Vagina (tissue), 2 donors: Measurements from ENCODE around the gene ARPC5L. TPM values are rescaled to one million over a fixed set of nuclear protein-coding genes. Genes with fewer than 3 reads are reported as not detected.

ENCODE experiments used
- DNase-seq, 2 donors: peaks; one replicate each; pipeline ENCODE4 v3.0.0-alpha.2; 2017; ENCODE audit errors: extremely low spot score in 2 of 2
- H3K27ac ChIP-seq: fragments of 200-600 bp; sonication (generic); one replicate; pipeline ENCODE4 v1.5.1; 2019
- H3K27me3 ChIP-seq: fragments of 200-600 bp; sonication (generic); one replicate; pipeline ENCODE4 v1.5.1; 2019
- H3K36me3 ChIP-seq, 2 donors: fragments of 200-600 bp; sonication (generic); one replicate each; pipeline ENCODE4 v1.5.1; 2017 to 2019
- H3K4me1 ChIP-seq: fragments of 200-600 bp; sonication (generic); one replicate; pipeline ENCODE4 v1.5.1; 2019
- H3K4me3 ChIP-seq, 2 donors: fragments of 200-600 bp; sonication (generic); 1 replicate in 1 of 2; 2 replicates in 1 of 2; pipeline ENCODE4 v1.5.1; 2016 to 2019
- H3K9me3 ChIP-seq: fragments of 200-600 bp; sonication (generic); one replicate; pipeline ENCODE4 v1.5.1; 2019
- POLR2A ChIP-seq, 2 donors: fragments of 450-650 bp; IDR thresholded peaks; one replicate each; pipeline ENCODE4 v1.6.1; 2017; ENCODE audit warnings: antibody characterized with exemption in 2 of 2, mild to moderate bottlenecking in 2 of 2, moderate library complexity in 2 of 2
- POLR2AphosphoS5 ChIP-seq, 2 donors: sonication (generic); formaldehyde crosslinking; IDR thresholded peaks; one replicate each; pipeline ENCODE4 v1.9.0; 2017; ENCODE audit warnings: antibody characterized with exemption in 2 of 2, mild to moderate bottlenecking in 2 of 2, low read depth in 1 of 2; ENCODE audit not compliant: insufficient read depth in 1 of 2
- intact Hi-C: fragments of 100-400 bp; cut with DNase I; formaldehyde crosslinking; loops from one replicate; pipeline ENCODE4 v1.15.1; 2023
- total RNA-seq: library from RNA; depleted of rRNA; stranded (reverse); fragments of >200 nt; gene quantifications from one replicate; pipeline ENCODE4 v1.2.3, GENCODE V29; 2016
- TF ChIP-seq, protein P1 (sequence below), 3 experiments: fragments of 450-650 bp in 2 of 3; fragments of 200-600 bp in 1 of 3; sonication (generic) in 1 of 3; IDR thresholded peaks; one replicate each; pipeline ENCODE4 v1.5.1; 2017 to 2019; ENCODE audit warnings: antibody characterized with exemption in 3 of 3, mild to moderate bottlenecking in 2 of 3, moderate library complexity in 2 of 3

The ARPC5L gene
- total RNA-seq, 1 donor from 2014 or later: 28.5 TPM

DNA sequence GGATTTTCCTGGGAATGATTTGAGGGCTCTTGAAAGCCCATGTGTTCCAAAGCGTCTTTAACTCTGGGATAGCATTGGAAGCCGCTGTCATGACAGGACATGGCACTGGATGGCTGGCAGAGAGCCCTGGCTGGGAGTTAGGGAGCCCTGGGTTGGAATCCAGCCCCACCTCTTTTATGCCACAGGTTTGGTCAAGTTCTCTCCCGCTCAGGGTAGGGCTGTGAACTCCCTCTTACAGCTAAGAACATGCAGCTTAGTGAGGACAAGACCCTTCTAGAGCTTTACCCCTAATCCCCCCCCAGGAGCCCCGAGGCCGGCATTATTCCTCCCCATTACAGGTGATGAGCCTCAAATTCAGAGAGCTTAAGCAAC lies 47.8 kb upstream of the ARPC5L start:
- Histone ChIP-seq H3K9me3 (no peaks in the 10 kb centered on the region), H3K27ac (peak overlapping the region; percentile 75), H3K4me1 (peaks cover 53% of the 10 kb centered on the region), H3K4me3 (no peak overlapping the region), H3K27me3 (no peaks in the 10 kb centered on the region), H3K36me3 (no peaks in the 10 kb centered on the region)
- no peak for TF ChIP-seq POLR2A (IDR thresholded peaks at IDR 0.05)
- TF ChIP-seq, protein P1, sequence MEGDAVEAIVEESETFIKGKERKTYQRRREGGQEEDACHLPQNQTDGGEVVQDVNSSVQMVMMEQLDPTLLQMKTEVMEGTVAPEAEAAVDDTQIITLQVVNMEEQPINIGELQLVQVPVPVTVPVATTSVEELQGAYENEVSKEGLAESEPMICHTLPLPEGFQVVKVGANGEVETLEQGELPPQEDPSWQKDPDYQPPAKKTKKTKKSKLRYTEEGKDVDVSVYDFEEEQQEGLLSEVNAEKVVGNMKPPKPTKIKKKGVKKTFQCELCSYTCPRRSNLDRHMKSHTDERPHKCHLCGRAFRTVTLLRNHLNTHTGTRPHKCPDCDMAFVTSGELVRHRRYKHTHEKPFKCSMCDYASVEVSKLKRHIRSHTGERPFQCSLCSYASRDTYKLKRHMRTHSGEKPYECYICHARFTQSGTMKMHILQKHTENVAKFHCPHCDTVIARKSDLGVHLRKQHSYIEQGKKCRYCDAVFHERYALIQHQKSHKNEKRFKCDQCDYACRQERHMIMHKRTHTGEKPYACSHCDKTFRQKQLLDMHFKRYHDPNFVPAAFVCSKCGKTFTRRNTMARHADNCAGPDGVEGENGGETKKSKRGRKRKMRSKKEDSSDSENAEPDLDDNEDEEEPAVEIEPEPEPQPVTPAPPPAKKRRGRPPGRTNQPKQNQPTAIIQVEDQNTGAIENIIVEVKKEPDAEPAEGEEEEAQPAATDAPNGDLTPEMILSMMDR (IDR thresholded peaks at IDR 0.05): no peak
- no peak for TF ChIP-seq POLR2AphosphoS5 (IDR thresholded peaks at IDR 0.05; ENCODE audit: insufficient read depth in 1 of 2, low read depth in 1 of 2)
- no peak for DNase-seq
- intact Hi-C loops: no loop called here

DNA sequence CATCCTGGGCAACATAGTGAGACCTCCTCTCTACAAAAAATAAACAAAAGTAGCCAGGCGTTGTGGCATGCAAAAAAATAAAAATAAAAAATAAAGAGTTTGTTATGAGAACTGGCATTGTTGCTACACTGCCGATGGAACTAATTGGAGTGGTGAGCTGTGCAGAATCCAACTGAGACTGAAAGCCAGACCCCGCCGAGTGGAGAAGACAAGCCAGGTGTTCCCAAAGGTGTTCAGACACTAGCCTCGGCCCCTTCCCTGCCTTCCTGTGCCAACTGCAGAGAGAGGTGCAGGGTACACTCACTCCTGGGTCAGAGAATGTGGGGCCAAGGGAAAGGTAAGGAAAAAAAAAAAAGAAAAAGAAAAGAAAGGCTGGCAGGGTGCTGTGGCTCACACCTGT lies 46.3 kb upstream of the ARPC5L start:
- TF ChIP-seq, protein P1 (IDR thresholded peaks at IDR 0.05): no peak
- no peak for TF ChIP-seq POLR2AphosphoS5 (IDR thresholded peaks at IDR 0.05; ENCODE audit: insufficient read depth in 1 of 2, low read depth in 1 of 2)
- H3K4me3 ChIP-seq: no peak overlapping the region
- H3K27ac ChIP-seq: no peak overlapping the region
- intact Hi-C loops: no loop called here
- H3K4me1 ChIP-seq: peaks cover 55% of the 10 kb centered on the region
- H3K9me3 ChIP-seq: no peaks in the 10 kb centered on the region
- H3K27me3 ChIP-seq: no peaks in the 10 kb centered on the region
- no peak for DNase-seq
- H3K36me3 ChIP-seq: no peaks in the 10 kb centered on the region

DNA sequence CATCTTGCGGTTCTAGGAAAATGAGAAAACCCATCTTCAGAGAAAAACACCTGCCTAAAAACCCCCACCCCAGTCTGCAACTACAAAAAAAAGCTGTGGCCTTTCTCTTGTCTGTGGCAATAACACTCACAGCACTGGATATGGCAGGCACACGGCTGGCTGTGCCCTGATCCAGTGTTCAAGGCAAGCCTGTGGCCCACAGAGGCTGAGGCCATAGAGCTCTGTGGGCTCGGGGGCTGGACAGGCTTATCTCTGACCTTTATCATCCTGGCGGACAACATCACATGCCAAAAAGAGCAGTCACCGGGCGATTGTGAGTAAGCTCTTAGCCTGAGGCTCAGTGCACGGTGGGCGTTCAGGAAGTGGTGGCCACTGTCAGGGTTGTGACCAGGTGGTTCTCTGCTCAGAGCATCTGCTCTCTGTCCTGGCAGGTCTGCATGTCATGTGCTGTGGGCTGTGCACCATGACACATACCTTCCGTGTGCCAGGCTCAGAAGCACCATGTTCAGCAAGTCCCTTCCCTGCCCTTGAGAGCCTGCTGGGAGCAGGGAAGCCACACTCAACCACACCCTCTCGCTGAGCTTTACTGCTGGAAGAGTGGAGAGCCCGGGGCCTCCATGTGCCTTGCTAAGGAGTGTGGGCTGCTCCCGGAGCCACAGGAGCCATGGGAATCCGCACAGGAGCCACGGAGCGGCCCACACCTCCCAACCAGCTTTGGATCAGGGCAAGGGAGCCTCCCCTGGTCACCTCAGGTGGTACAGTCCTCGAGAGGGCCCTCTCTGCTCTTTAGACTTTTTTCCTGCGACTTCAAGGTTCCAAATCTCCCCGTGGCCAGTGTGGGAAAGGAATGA lies 43.3 kb upstream of the ARPC5L start:
- no peaks in the 10 kb centered on the region for H3K36me3 ChIP-seq
- intact Hi-C loops: no loop called here
- TF ChIP-seq POLR2AphosphoS5 (IDR thresholded peaks at IDR 0.05; ENCODE audit: insufficient read depth in 1 of 2, low read depth in 1 of 2): peak in 1 of 2 donors; percentile 70
- TF ChIP-seq, protein P1 (IDR thresholded peaks at IDR 0.05): no peak
- H3K27ac ChIP-seq: peak overlapping the region; percentile 63
- peaks cover 30% of the 10 kb centered on the region for H3K4me1 ChIP-seq
- DNase-seq: no peak
- H3K4me3 ChIP-seq: no peak overlapping the region
- H3K9me3 ChIP-seq: no peaks in the 10 kb centered on the region
- no peaks in the 10 kb centered on the region for H3K27me3 ChIP-seq

DNA sequence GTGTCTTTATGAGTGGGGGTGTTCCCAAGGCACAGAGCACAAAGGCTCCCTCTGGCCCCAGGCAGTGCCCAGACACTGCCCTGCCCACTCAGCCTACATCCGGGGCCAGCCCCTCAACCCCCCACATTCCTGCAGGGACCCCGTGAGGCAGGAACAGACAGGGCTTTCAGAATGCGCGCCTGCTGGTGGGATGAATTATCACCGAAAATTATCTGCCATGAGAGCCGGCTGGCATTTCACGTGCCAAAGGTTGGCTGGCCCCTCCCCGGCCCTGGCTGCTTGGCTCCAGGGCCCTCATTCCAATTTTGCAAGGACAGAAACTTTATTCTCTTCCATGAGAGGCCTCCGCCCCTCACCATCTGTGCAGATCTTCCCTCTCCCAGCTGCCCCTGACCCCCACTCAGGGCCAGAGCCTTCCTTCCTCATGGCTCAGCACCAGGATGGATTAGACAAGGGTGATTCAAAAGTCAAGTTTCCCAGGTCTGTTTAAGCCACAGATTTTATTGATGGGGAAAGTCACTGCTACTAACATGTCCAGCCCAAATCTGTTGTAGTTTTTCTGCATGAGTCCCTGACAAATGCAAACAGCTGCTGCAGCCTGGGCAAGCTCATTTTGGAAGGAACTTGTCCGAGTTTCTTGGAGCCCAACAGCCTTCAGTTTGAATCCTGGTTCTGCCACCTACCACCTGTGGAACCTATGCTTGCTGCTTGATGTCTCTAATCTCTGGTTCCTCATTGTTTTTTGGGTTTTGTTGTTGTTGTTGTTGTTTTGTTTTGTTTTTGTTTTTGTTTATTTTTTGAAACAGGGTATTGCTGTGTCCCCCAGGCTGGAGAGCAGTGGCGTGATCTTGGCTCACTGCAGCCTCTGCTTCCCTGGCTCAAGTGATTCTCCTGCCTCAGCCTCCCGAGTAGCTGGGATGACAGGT lies 41.0 kb upstream of the ARPC5L start:
- H3K36me3 ChIP-seq: no peaks in the 10 kb centered on the region
- no peaks in the 10 kb centered on the region for H3K27me3 ChIP-seq
- no peak for DNase-seq
- H3K4me3 ChIP-seq: no peak overlapping the region
- TF ChIP-seq POLR2AphosphoS5 (IDR thresholded peaks at IDR 0.05; ENCODE audit: insufficient read depth in 1 of 2, low read depth in 1 of 2) (no peak), POLR2A (IDR thresholded peaks at IDR 0.05) (no peak)
- TF ChIP-seq, protein P1 (IDR thresholded peaks at IDR 0.05): no peak
- peaks cover 22% of the 10 kb centered on the region for H3K4me1 ChIP-seq
- no peaks in the 10 kb centered on the region for H3K9me3 ChIP-seq
- H3K27ac ChIP-seq: peak overlapping the region; percentile 9
- intact Hi-C loops: no loop called here
